Measurements from ENCODE around the gene TRAF4. TPM values are rescaled to one million over a fixed set of nuclear protein-coding genes. Genes with fewer than 3 reads are reported as not detected.

TRAF4 gene
- total and polyA plus RNA-seq, 9 of the 15 experiments (the other 6 are each of a cell fraction or from before 2014, with no cell fraction given) = 2.4 to 147 (median 72.4) TPM

DNA sequence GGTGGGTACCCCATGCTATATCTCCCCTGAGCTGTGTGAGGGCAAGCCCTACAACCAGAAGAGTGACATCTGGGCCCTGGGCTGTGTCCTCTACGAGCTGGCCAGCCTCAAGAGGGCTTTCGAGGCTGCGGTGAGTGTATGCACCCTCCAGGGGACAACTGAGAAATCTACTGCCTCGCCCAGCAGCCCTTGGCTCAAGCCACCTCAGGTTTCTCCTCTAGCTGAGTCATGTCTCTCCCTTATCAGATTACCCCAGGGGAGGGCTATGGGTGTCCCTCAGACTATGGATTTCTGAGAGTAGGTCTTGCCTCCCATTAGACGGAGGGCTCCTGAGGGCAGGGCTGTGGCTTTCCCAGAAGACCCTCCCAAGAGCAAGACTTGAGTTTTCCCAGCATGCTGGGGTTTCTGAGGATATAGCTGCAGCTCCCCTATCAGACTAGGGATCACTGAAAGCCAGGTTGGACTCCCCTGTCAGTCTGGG is 8.5 kb upstream of the TRAF4 start (continued):
- TF ChIP-seq, protein P1, sequence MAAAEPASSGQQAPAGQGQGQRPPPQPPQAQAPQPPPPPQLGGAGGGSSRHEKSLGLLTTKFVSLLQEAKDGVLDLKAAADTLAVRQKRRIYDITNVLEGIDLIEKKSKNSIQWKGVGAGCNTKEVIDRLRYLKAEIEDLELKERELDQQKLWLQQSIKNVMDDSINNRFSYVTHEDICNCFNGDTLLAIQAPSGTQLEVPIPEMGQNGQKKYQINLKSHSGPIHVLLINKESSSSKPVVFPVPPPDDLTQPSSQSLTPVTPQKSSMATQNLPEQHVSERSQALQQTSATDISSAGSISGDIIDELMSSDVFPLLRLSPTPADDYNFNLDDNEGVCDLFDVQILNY (CRISPR knock-in tag; IDR thresholded peaks at IDR 0.05) = no peak
- TF ChIP-seq ZKSCAN8 (CRISPR knock-in tag; IDR thresholded peaks at IDR 0.05) = no peak
- no peak; a peak in 1 of 4 replicates for TF ChIP-seq NONO (IDR thresholded peaks at IDR 0.05; ENCODE audit: low read depth in 2 of 2, low read length in 1 of 2)
- no peak for TF ChIP-seq ZNF184 (CRISPR knock-in tag; IDR thresholded peaks at IDR 0.05)
- TF ChIP-seq, protein P2, sequence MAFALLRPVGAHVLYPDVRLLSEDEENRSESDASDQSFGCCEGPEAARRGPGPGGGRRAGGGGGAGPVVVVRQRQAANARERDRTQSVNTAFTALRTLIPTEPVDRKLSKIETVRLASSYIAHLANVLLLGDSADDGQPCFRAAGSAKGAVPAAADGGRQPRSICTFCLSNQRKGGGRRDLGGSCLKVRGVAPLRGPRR (CRISPR knock-in tag; IDR thresholded peaks at IDR 0.05) = no peak
- TF ChIP-seq RB1 (IDR thresholded peaks at IDR 0.05; ENCODE audit: low read depth) = peak; percentile 40; the same call in 1 of the 2 replicates
- no peak for TF ChIP-seq ZKSCAN1 (IDR thresholded peaks at IDR 0.05; ENCODE audit: low read depth, low read length)
- TF ChIP-seq PYGO2 (tag; IDR thresholded peaks at IDR 0.05) = no peak
- no peak for TF ChIP-seq CBX8 (IDR thresholded peaks at IDR 0.05; ENCODE audit: borderline replicate concordance, extremely low read depth, low read depth, low read length, poor library complexity, severe bottlenecking)
- TF ChIP-seq COPS2 (conservative IDR thresholded peaks at IDR 0.05) = no peak
- no peak for TF ChIP-seq GABPA (tag; conservative IDR thresholded peaks at IDR 0.05; ENCODE audit: low read depth)
- TF ChIP-seq, protein P3, sequence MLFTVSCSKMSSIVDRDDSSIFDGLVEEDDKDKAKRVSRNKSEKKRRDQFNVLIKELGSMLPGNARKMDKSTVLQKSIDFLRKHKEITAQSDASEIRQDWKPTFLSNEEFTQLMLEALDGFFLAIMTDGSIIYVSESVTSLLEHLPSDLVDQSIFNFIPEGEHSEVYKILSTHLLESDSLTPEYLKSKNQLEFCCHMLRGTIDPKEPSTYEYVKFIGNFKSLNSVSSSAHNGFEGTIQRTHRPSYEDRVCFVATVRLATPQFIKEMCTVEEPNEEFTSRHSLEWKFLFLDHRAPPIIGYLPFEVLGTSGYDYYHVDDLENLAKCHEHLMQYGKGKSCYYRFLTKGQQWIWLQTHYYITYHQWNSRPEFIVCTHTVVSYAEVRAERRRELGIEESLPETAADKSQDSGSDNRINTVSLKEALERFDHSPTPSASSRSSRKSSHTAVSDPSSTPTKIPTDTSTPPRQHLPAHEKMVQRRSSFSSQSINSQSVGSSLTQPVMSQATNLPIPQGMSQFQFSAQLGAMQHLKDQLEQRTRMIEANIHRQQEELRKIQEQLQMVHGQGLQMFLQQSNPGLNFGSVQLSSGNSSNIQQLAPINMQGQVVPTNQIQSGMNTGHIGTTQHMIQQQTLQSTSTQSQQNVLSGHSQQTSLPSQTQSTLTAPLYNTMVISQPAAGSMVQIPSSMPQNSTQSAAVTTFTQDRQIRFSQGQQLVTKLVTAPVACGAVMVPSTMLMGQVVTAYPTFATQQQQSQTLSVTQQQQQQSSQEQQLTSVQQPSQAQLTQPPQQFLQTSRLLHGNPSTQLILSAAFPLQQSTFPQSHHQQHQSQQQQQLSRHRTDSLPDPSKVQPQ (CRISPR knock-in tag; IDR thresholded peaks at IDR 0.05; ENCODE audit: borderline replicate concordance) = no peak
- no peak for TF ChIP-seq ETV6 (IDR thresholded peaks at IDR 0.05; ENCODE audit: borderline replicate concordance in 1 of 2, low read depth in 2 of 2, low read length in 1 of 2)
- no peak for TF ChIP-seq ETV6 (CRISPR knock-in tag; IDR thresholded peaks at IDR 0.05; ENCODE audit: borderline replicate concordance)
- no peak for TF ChIP-seq TSC22D4 (tag; IDR thresholded peaks at IDR 0.05)
- TF ChIP-seq, protein P4, sequence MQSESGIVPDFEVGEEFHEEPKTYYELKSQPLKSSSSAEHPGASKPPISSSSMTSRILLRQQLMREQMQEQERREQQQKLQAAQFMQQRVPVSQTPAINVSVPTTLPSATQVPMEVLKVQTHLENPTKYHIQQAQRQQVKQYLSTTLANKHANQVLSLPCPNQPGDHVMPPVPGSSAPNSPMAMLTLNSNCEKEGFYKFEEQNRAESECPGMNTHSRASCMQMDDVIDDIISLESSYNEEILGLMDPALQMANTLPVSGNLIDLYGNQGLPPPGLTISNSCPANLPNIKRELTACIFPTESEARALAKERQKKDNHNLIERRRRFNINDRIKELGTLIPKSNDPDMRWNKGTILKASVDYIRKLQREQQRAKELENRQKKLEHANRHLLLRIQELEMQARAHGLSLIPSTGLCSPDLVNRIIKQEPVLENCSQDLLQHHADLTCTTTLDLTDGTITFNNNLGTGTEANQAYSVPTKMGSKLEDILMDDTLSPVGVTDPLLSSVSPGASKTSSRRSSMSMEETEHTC (IDR thresholded peaks at IDR 0.05) = no peak
- TF ChIP-seq, protein P5, sequence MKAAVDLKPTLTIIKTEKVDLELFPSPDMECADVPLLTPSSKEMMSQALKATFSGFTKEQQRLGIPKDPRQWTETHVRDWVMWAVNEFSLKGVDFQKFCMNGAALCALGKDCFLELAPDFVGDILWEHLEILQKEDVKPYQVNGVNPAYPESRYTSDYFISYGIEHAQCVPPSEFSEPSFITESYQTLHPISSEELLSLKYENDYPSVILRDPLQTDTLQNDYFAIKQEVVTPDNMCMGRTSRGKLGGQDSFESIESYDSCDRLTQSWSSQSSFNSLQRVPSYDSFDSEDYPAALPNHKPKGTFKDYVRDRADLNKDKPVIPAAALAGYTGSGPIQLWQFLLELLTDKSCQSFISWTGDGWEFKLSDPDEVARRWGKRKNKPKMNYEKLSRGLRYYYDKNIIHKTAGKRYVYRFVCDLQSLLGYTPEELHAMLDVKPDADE (conservative IDR thresholded peaks at IDR 0.05; ENCODE audit: control insufficient read depth, low read depth, low read length) = no peak; the same call in 1 of the 2 replicates
- no peak for TF ChIP-seq ZNF134 (CRISPR knock-in tag; conservative IDR thresholded peaks at IDR 0.05)
- no peak for TF ChIP-seq RUNX1 (IDR thresholded peaks at IDR 0.05; ENCODE audit: low read depth)
- no peak for TF ChIP-seq RFX5 (IDR thresholded peaks at IDR 0.05; ENCODE audit: low read depth, low read length)

Measured in K562 (cell line).